ENCODE results near the gene TRABD.

GRCh38 chr22:50173311-50173982 lies 12.3 kb upstream of the TRABD start:
- TF ChIP-seq, protein P1, sequence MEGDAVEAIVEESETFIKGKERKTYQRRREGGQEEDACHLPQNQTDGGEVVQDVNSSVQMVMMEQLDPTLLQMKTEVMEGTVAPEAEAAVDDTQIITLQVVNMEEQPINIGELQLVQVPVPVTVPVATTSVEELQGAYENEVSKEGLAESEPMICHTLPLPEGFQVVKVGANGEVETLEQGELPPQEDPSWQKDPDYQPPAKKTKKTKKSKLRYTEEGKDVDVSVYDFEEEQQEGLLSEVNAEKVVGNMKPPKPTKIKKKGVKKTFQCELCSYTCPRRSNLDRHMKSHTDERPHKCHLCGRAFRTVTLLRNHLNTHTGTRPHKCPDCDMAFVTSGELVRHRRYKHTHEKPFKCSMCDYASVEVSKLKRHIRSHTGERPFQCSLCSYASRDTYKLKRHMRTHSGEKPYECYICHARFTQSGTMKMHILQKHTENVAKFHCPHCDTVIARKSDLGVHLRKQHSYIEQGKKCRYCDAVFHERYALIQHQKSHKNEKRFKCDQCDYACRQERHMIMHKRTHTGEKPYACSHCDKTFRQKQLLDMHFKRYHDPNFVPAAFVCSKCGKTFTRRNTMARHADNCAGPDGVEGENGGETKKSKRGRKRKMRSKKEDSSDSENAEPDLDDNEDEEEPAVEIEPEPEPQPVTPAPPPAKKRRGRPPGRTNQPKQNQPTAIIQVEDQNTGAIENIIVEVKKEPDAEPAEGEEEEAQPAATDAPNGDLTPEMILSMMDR (IDR thresholded peaks at IDR 0.05), result no peak
- no peak for TF ChIP-seq POLR2A (IDR thresholded peaks at IDR 0.05)

Measured in esophagus squamous epithelium (tissue), 4 donors.